CD4-positive, alpha-beta T cell treated with Interleukin-2 at 100 ng/mL for 4 hours (primary cell): ENCODE data around the gene CORO2B.

Source experiments
- DNase-seq: peaks from one replicate; pipeline ENCODE4 v3.0.0-alpha.2; 2020; ENCODE audit warnings: low spot score

Gene CORO2B

GRCh38 chr15:68574046-68574445 lies 4.7 kb upstream of the CORO2B start:
- no peak for DNase-seq

- no peak for DNase-seq
Measured at GRCh38 chr15:68574629-68575028, 4.2 kb upstream of the CORO2B start.

GRCh38 chr15:68576235-68576892 lies 2.4 kb upstream of the CORO2B start:
- DNase-seq: no peak

DNA sequence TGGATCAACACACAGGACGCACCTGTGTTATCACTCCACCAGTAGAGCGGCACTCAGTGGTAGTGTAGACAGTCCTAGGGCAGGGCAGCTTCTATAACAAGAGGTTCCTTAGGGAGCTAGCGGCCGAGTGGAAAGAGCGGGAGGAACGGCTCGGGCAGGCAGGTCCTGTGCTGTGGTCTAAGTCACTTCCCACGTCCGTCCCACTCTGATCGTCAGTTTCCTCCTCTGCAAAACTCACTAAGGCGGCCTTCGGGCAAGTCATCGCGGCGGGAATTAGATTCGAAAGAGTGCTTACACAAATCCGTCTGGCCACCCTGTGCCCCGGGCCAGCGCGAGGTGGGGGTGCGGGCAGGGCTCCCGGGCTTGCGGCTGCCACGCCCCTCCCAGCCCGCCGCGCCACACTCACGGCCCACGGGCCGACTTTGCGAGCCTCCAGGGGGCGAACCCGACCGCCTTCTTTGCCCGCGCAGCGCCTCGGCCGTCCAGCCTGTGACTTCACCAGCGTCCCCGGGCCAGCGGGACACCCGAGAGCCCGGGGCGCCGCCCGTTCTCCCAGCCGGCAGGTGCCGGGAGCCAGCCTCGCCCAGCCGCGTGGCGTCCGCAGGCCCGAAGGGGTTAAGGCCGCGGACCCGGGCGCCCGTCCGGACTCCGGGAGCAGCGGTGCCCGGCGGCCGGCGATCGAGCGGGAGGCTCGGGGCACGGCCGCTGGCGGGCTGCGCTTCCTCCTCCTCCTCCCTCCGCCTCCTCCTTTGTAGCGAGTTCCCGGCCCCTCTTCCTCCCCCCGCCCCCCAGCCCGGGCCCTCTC lies 416 bp upstream of the CORO2B start:
- DNase-seq: no peak

GRCh38 chr15:68580026-68580882 lies 1.5 kb downstream of the CORO2B start:
- DNase-seq: no peak

GRCh38 chr15:68580883-68581155 lies 2.0 kb downstream of the CORO2B start:
- no peak for DNase-seq

- DNase-seq: no peak
Measured at GRCh38 chr15:68581725-68582124, 2.9 kb downstream of the CORO2B start.

DNA sequence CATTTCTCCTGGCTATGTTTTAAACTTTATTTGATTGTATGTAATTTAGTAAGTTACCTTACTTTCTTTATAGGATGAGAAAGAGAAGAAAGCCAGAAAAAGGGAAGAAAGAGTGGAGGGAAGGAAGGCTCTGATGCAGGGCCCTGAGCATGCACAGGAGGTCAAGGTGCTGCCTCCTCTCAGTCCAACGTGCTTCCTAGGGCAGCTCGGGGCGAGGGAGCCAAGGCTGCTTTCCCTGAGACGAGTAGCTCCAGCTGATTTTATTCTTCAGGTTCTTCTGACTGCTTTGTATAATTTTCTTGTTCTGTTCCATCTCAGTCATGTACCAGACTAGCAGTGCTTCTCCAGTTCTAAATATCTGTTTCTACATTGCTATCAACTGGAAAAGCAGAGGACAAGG lies 3.4 kb downstream of the CORO2B start:
- DNase-seq: no peak

DNA sequence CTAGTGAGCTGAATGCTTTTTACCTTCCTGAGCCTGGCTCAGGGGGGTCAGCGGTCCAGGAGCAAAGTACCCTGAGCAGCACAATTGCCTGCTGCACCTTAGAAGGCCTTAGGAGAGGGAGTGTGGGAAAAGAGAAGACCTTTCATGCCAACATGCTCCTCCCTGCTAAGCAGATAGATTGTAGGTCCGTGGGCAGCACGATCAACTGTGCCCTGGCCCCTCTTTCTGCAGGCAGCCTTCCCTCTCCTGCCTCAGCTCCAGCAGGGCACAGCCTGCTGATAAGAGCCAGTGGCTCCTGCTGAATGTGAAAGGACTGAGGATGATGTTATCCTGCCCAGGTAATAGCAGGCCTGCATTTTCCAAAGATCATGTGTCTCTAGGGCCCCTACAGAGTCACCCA lies 4.1 kb downstream of the CORO2B start:
- no peak for DNase-seq

- no peak for DNase-seq
Measured at GRCh38 chr15:68583321-68583720, 4.5 kb downstream of the CORO2B start.

- DNase-seq: no peak
Measured at GRCh38 chr15:68583936-68584755, 5.4 kb downstream of the CORO2B start.

DNA sequence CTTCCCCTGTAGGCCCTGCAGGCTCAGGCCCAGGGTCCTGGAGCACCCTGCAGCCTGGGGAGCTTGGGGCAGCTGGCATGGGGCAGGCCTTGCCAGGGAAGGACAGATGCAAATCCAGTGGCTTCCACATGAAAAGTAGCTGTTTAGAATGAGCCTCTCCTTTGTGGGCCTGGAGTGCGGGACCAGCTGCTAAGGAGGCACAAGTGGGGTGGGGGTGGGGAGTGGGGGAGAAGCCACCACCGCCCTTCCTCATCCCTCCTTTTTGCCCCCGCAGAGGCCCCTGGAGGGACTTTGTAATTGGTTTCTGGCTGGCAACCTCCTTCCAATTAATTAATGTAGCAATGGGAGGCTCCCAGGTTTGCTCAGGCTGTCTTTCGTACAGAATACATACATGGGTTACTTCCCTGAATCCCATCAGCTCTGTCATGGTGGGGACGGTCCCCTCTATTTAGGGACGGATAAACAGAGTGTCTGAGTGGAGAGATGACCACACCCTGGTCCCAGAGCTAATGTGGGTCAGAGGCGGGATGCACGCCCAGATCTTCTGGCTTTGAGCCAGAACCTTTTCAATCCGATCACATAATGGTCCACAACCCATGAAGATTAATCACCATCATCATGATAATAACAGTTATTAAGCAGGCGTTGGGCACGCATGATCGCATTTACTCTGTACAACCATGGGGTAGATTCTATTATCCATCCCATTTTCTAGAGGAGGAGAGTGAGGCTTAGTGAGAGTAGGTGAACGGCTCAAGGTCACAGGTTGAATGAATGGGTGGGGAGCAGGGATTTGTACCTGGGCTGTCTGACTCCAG lies 6.2 kb downstream of the CORO2B start:
- DNase-seq: no peak

- no peak for DNase-seq
Measured at GRCh38 chr15:68585574-68586273, 6.9 kb downstream of the CORO2B start.

DNA sequence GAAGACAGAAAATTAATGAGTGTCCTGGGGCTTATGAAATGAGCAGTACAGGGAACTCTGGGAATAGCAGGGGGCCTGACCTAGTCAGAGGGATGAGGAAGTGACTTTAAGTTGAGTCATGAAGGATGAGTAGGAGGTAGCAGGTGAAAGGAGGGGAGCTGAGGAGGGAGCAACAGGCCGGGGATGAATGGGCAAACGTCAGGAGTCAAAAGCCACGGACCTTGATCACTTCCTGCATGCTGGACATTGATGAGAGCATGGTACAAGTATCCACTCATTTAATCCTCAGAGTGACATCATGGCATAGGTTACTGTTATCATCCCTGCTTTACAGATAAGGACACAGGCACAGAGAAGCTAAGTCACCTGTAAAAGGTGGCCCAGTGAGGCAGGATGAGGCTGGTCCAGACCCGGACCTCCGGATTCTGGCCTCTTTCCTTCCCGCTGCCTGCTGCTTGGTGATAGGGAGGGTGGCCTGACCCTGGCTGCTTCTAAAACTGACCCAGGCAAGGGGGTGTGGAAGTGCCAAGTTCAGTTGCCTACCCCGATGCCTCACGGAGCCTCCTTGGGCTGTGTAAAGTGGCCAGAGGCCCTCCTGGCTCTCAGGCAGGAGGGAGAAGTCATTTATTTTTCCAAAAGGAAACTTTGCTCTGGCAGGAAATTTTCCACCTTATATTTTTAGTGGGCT lies 7.6 kb downstream of the CORO2B start:
- no peak for DNase-seq

- no peak for DNase-seq
Measured at GRCh38 chr15:68587769-68588385, 9.1 kb downstream of the CORO2B start.

DNA sequence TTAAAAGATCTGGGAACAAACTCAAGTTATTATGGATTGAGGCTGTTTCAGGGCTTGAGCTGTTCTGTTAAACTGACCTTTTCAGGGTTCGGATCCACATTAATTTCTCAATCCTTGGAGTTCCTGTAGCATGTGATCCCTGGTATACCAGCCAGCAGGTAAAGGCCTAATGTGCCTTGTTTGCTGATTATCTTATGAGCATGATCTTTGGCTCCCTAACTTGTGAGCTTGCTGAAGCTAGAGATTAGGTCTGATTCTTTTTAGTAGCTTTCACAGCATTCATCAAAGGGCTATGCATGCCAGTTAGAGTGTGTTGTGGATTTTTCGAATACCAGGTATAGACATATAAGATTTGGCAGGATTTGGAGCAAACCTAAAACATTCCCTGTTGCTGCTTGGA lies 10.3 kb downstream of the CORO2B start:
- no peak for DNase-seq

DNA sequence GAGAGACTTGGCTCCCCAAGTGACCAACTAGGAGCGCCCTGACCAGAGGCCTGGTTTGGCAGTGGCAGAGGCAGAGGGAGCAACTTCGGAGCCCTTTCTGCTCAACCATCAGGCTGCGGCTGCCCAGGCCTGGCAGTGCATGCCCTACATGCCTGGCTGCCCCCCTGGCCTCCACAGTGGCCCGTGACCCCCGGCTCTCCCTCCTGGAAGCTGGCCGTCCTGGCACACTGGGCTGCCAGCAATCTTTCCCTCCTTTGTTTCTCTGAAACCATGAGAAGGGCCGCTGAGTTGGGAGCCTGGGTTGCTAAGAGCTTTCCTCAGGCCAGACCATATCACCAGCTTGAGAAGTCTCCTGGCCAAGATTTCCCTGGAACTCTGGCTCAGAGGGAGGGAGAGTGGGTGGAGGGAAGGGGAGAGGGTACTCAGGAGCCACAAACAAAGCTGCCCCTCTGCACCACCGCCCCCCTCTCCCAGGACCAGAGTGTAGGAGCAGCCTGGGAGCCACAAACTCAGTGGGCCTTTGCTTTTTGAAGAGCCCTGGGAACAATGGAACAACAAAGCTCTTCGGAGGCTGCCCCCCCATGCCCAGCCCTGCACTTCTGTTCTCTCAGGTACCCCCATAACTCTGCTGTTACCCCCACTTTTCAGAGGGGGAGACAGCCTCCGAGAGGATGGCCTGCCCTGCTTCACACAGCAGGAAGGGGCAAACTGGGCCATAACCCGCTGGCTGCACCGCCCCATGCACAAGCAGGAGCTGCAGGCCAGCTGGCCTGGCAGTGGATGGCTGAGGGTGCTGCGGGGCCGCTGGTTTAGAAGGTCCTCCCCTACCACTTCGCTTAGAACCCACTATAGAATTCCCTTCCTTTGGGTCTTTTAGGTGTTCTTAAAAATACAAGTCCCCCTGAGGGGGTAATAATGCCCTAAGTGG lies 11.3 kb downstream of the CORO2B start:
- DNase-seq: no peak

- DNase-seq: no peak
Measured at GRCh38 chr15:68590721-68591389, 12.1 kb downstream of the CORO2B start.
